HL-60/S4 treated with retinoic acid at 250 ng/mL for 4 days and 3 days (cell line): Measurements from ENCODE around the gene MTFR1L.

ENCODE experiments used
- in situ Hi-C: fragments of 300-500 bp; cut with MboI; formaldehyde crosslinking; loops from 2 replicates; pipeline ENCODE4 v1.7.0; 2022; ENCODE audit warnings: low sequenced_read_pairs

MTFR1L gene

DNA sequence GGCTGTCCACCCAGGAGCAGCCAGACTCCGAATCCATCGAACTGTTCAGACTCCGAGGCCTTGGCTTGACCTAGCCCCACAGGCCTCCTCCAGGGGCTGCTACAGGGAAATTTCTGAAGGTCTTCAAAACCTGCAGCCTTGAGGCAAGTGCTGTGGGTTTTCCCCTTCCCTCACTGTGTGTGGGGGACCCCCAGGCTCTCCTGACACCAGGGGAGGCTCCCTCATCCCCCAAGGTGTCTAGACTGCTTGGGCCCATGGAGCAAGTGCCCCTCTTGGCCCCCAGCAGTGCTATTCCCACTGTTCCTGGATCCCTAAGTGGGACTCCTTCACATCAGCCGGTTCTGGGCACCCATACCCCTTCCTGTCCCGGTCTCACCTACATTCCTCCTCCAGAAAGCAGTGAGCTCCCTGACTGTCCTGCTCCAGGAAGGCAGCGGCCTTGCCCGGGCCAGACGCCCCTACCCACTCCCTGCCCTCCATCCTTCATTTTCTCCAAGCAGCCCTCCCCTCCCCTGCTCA lies 54.9 kb downstream of the MTFR1L start:
- in situ Hi-C loops = loop anchor here (25.0 kb wide), 1 partner anchor 263 kb away; no protein-coding TSS in a partner anchor

DNA sequence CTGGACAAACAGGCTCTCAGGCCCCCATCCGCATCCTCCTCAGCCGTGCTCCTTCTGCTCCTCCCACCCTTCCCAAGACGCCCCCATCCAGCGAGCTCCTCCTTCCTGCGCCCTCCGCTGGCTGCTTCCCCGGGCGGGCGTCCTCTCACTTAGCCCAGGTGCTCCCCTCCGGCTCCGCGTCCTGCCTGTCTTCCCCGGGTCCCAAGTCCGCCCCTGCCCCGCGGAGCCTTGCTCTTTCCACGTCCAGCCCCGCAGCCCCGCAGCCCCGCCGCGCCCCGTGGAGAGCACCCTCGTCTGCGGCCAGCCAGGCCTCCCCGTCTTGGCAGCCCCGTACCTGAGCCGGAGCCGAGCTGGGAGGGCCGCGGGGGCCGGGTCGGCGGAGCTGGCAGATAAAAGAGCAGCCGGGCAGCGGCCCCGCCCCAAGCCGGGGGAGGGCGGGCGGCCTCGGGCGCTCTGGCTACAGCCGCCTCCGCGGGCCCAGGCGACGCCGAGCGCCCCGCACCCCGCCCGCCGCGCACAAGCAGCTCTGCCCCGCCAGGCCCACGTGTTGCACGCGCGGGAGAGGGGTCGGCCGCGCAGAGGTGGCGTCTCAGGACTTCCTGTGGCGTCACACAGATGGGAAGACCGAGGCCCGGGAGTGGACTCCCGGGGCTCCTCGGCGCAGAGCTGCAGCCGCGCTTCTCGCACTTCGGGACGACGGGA lies 55.6 kb downstream of the MTFR1L start, which contains the start of gene PAQR7:
Gene PAQR7 (minus strand): TSS at position 555 of the 702 bp plus-strand sequence. CDS start 11,869 bp downstream, outside the sequence.
- in situ Hi-C loops = loop anchor here (25.0 kb wide), 1 partner anchor 262 kb away; no protein-coding TSS in a partner anchor

DNA sequence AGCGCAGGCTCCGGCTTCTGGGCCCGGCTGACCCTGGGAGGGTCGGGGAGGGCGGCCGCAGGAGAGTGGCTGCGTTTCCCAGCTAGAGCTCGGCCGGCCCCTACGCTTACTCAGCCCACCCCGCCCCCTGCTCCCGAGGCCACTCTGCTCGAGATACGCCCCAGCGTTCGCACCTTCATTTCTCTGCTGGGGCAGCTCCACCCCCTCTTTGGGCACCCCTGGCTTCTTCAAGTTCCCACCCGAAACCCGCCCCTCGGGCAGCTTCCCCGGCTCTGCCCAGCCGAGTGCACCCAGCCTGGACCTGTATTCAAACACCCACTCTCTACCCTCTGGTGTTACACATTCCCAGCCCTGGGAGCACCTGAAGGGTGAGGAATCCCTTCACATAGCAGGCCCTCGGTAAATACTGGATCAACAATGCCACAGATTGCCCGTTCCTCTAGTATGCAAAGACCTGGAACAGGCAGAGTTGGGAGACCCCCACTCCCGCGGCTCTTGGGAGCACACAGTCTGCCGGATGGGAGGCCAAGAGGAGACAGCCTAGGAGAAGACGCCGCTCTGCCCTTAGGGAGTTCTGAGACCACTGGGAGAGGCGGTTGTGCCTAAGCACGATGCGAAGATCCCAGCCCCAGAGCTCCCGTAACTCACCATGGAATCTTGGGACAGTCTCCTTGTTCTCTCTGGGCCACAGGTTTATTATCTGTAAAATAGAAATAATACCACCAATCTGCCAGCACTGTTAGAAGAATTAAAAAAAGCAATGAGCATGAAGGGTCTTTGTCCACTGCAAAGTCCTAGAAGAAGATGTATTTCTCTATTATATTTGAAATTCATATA lies 56.3 kb downstream of the MTFR1L start:
- in situ Hi-C loops = loop anchor here (25.0 kb wide), 1 partner anchor 261 kb away; no protein-coding TSS in a partner anchor

- in situ Hi-C loops = loop anchor here (25.0 kb wide), 1 partner anchor 261 kb away; no protein-coding TSS in a partner anchor
Observed at GRCh38 chr1:25876693-25877077, 56.9 kb downstream of the MTFR1L start.

DNA sequence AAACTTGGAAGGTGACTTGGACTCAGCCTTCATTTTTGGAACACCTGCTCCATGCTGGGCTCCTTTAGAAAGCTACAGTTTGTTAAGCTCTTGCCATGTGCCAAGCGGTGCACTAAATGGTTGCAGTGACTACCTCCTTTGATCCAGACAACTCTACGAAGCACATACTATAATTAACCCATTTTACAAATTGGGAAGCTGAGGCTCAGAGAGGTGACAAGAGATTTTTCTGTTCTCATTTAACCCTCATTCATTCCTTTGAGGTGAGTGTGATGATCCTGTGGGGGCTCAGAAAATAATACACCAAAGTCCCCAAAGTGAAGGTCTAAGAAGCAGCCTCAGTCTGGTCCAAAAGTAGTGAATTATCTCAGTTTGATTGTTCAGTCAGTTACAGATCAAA lies 57.4 kb downstream of the MTFR1L start:
- in situ Hi-C loops = loop anchor here (25.0 kb wide), 1 partner anchor 260 kb away; no protein-coding TSS in a partner anchor

- in situ Hi-C loops = loop anchor here (25.0 kb wide), 1 partner anchor 259 kb away; no protein-coding TSS in a partner anchor
Observed at GRCh38 chr1:25878690-25879089, 58.9 kb downstream of the MTFR1L start.

DNA sequence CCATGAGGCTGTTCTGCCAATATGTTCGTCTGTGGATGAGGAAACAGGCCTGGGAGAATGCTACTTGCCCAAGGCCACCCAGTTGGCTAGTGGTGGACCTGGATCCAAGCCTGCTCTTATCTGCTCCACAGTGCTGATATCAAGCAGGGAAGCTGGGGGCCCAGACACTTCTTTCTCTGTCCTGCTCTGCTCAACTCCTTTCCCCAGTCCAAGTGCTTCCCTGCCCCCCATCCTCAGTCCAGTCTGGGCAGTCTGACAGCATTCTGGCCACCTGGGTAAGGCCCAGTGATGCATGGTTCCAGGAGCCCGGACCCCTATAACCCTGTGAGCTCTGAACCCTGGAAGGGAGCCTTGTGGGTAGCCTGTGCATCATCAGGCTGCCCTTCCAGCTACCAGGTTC lies 59.9 kb downstream of the MTFR1L start:
- in situ Hi-C loops = loop anchor here (25.0 kb wide), 1 partner anchor 258 kb away; no protein-coding TSS in a partner anchor

DNA sequence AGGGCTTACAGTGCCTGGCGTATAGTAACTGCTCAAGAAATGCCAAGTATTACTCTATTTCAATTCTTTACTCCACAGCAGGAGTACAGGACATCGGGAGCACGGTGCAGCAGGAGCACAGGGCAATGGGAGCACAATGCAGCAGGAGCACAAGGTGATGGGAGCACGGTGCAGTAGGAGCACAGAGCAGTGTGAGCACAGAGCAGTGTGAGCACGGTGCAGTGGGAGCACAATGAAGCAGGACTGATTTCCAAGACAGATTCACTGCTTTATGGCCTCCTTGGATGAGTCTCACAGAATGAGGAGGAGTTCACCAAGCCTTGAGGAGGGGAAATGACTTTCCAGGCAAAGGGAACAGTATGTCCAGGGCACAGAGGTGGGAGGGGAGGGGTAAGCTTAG lies 60.8 kb downstream of the MTFR1L start:
- in situ Hi-C loops = loop anchor here (25.0 kb wide), 1 partner anchor 257 kb away; no protein-coding TSS in a partner anchor

GRCh38 chr1:25881266-25881665 lies 61.5 kb downstream of the MTFR1L start:
- in situ Hi-C loops = loop anchor here (25.0 kb wide), 1 partner anchor 256 kb away; no protein-coding TSS in a partner anchor
